HG02642 (cell line): ENCODE data around the gene BUB1.
"Not testable (repeated sequence)": the region's sequence is repeated elsewhere in the genome, so short reads cannot be mapped to it uniquely, and the experiment has no call there.

ENCODE experiments used
- ATAC-seq: cut with Tn5 transposase; IDR thresholded peaks from one replicate; pipeline ENCODE4 v1.9.1; 2021; ENCODE audit warnings: mild to moderate bottlenecking; ENCODE audit not compliant: unreplicated experiment, poor library complexity

The BUB1 gene

DNA sequence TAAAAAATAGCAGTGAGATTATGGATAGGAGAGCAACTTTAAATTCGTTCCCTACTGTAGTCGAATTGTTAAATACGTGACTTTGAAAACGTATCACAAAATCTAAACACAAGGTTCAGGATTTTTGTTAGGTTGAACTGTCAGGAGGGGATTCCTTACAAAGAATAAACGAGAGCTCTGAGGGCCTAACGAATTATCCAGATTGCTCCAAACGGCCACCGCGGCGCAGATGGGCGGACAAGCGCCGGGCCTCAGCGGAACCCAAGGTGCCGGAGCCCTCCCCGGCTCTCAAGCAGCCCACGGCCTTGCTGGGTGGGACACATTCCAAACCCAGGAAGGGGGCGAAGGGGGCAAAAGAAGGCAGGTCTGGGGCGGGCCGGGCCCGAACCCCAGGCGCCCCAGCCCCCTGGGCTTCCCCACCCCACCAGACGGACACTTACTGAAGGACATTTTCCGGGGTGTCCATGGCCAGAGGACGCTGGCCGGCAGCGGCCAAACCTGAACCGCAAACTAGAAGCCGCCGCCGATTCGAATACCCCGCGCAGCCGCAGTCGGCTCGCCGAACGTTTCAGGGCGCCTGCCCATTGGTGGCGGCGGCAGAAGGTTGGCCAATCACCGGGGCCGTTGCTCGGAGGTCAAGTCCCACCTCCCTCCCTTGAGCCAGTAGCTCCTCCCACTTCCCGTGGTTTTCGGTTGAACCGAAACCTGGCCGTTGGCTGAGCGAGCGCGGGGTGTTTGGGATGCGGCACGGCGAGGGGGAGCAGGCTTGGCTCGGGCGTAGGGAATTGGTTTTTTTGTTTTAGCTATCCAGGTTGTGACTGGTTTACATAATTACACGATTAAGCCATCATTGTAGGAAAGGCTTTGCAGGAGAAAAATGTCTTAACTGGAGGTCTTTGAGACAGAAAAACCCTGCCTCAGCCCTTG, at the start of gene BUB1:
BUB1 (minus strand) TSS at position 534 of the 927 bp plus-strand sequence; CDS start at position 466, 68 bp downstream.
- peak; percentile 84 for ATAC-seq

DNA sequence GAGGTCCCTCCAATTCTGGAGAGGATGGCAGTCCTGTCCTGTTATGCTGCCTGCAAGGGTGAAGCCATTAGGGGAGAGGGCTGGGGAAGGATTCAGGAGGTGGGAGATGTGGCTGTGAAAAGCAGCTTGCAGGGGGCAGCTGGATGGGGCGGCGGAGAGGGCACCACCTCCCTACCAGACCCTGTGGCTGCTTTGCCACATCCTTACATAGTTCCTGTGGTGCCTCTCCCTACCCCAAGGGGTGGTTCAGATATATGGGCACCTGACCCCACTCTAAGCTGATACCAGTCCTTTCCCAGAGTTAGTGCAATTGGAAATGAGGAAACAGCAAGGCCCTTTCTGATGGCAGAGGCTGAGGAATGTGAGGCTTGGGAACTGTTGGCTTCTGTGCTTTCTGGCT, 48.4 kb upstream of the BUB1 start:
- no peak for ATAC-seq

- ATAC-seq, result no peak
These were observed 48.0 kb upstream of the BUB1 start for GRCh38 chr2:110725859-110726258.

- no peak for ATAC-seq
These were observed 47.5 kb upstream of the BUB1 start for GRCh38 chr2:110725370-110725769.

- ATAC-seq, result no peak
These were observed 47.0 kb upstream of the BUB1 start for GRCh38 chr2:110724820-110725219.

- ATAC-seq, result no peak
These were observed 42.7 kb upstream of the BUB1 start for GRCh38 chr2:110720547-110720946.

- ATAC-seq, result no peak
These were observed 41.1 kb upstream of the BUB1 start for GRCh38 chr2:110718990-110719389.

GRCh38 chr2:110718382-110718781, 40.5 kb upstream of the BUB1 start:
- ATAC-seq, result no peak

GRCh38 chr2:110717734-110718133, 39.9 kb upstream of the BUB1 start:
- ATAC-seq, result no peak

- ATAC-seq, result no peak
These were observed 39.2 kb upstream of the BUB1 start for GRCh38 chr2:110716959-110717645.

- ATAC-seq, result no peak
These were observed 36.8 kb upstream of the BUB1 start for GRCh38 chr2:110714452-110715224.

- no peak for ATAC-seq
These were observed 35.9 kb upstream of the BUB1 start for GRCh38 chr2:110713513-110714362.

GRCh38 chr2:110712737-110713136, 34.9 kb upstream of the BUB1 start:
- no peak for ATAC-seq

DNA sequence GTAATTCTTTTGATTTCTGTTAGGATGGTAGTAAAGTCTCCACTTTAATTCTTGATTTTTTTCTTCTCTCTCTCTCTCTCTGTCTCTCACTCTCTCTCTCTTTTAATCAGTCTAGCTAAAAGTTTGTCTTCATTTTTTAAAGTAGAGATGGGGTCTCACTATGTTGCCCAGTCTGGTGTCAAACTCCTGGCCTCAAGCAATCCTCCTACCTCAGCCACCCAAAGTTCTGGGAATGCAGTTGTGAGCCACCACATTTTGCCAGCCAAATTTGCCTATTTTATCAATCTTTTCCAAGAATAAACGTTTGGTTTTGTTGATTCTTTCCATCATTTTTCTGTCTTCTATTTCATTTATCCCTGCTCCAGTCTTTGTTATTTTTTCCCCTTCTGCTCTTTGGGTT, 30.6 kb upstream of the BUB1 start:
- ATAC-seq, result no peak

DNA sequence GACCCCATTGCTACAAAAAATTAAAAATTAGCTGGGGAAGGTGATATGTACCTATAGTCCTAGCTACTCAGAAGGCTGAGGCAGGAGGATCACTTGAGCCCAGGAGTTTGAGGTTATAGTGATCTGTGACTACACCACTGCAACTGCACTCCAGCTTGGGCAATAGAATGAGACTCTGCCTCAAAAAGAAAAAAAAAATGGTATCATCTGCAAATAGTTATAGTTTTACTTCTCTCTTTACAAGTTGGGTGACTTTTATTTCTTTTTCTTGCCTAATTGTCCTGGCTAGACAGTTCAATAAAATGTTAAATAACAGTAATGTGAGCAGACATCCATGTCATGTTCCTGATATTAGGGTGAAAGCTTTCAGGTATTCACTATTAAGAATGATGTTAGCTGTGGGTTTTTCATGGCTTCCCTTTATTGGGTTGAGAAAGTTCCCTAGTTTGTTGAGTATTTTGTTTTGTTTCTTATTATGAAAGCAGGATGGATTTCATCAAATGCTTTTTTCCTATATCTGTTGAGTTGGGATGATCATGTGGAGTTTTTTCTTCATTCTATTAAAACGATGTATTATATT, 29.6 kb upstream of the BUB1 start:
- no peak for ATAC-seq

DNA sequence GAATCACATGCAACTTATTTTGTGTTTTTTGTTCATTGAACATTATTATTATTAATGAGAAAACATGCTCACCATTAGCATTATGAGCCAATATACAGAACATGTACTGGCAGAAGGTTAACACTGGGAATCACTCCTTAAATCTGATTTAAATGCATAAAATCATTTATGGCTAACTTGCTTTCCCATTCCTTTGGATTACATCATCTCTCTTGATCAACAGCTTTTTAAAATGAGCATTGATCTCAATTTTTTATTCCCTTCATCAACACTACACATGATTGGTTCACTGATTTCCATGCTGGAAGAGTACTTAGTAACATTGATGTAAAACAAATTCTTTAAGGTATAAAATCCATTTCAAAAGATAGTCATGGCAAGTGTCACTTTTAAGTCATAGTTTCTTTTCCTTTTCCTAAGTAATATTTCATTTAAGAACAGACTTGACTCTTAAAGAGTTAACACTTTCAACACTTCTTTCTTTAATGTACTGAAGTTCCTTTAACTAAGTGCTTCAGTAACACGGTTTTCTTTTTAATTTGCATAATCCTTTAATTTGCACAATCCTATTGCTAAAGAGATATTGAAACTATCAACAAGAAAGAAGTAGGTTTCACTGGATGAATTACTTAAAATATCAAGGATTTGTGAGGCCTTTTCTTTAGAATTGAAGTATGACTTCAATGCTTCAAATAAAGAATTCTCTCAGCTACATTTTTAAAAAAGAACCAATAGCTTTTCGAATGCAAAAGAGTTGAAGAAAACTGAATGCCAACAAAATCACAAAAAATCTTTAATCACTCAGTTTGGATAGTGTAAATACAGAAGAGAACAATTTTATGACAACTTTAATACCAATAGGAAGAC, 24.9 kb upstream of the BUB1 start:
- no peak for ATAC-seq

GRCh38 chr2:110698253-110698652, 20.4 kb upstream of the BUB1 start:
- ATAC-seq, result not testable (repeated sequence)

DNA sequence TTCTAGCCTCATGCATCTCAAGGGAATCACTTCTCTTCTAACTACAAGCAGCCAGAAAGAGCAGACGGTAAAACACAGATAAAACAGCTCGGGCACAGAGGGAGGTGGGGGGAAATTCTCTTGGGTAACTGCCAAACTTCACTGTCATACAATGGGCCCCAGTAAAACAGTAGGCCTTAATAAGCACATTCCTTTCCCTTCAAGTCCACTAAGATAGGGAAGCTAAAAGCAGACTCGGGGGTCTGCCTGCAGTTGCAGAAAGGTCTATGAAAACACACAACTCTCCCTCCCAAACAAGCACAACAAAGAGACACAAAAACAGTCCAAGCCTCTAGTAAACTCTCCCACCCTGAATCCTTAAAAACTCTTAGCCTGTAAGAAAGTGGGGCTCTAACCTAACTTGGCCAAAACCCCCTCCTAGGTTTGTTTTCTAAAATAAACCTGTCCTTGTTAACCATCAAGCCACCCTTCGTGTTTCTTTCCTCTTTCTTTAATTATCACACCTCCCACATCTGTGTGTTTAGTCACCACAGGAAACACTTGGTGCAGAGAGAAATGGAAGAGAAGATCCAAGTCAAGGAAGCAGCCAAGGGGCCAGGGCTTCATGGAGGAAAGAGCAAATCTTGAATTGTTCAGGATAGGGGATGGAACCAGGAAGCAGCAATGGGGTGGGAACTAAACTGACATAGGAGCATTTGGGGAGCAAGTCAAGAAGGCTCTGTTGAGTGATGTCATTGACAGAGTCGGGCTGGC, 17.5 kb upstream of the BUB1 start:
- not testable (repeated sequence) for ATAC-seq
